HEK293 (cell line): ENCODE data around the gene WAC.

ENCODE experiments used
- GFI1B ChIP-seq: fragments of 450-650 bp; formaldehyde crosslinking; IDR thresholded peaks from 2 replicates; pipeline ENCODE4 v1.5.1; 2016; ENCODE audit warnings: missing biosample characterization, missing genetic modification characterization
- KLF8 ChIP-seq: fragments of 450-650 bp; formaldehyde crosslinking; IDR thresholded peaks from 2 replicates; pipeline ENCODE4 v1.5.1; 2016; ENCODE audit warnings: missing biosample characterization, missing genetic modification characterization
- PRDM1 ChIP-seq: fragments of 450-650 bp; formaldehyde crosslinking; IDR thresholded peaks from 2 replicates; pipeline ENCODE4; 2016; ENCODE audit warnings: missing biosample characterization, missing genetic modification characterization
- YY1 ChIP-seq: fragments of 450-650 bp; formaldehyde crosslinking; IDR thresholded peaks from 2 replicates; pipeline ENCODE4 v1.5.1; 2018; ENCODE audit warnings: missing biosample characterization, missing genetic modification characterization
- ZBTB20 ChIP-seq: fragments of 450-650 bp; formaldehyde crosslinking; IDR thresholded peaks from 2 replicates; pipeline ENCODE4 v1.5.1; 2016; ENCODE audit warnings: missing biosample characterization, missing genetic modification characterization
- ZBTB8A ChIP-seq: fragments of 450-650 bp; formaldehyde crosslinking; IDR thresholded peaks from 2 replicates; pipeline ENCODE4 v1.5.1; 2016; ENCODE audit warnings: missing biosample characterization, missing genetic modification characterization
- ZNF2 ChIP-seq: fragments of 450-650 bp; formaldehyde crosslinking; IDR thresholded peaks from 2 replicates; pipeline ENCODE4 v1.5.1; 2016; ENCODE audit warnings: missing biosample characterization, missing genetic modification characterization
- ZNF24 ChIP-seq: fragments of 450-650 bp; formaldehyde crosslinking; IDR thresholded peaks from 2 replicates; pipeline ENCODE4 v1.5.1; 2016; ENCODE audit warnings: missing biosample characterization, missing genetic modification characterization
- ZNF335 ChIP-seq: fragments of 450-650 bp; formaldehyde crosslinking; conservative IDR thresholded peaks from 2 replicates; pipeline ENCODE4 v1.5.1; 2016; ENCODE audit warnings: missing biosample characterization, missing genetic modification characterization
- ZNF660 ChIP-seq: fragments of 450-650 bp; IDR thresholded peaks from 2 replicates; pipeline ENCODE4 v1.5.1; 2018; ENCODE audit warnings: missing biosample characterization, mild to moderate bottlenecking, missing genetic modification characterization
- ZNF707 ChIP-seq: fragments of 450-650 bp; formaldehyde crosslinking; IDR thresholded peaks from 2 replicates; pipeline ENCODE4 v1.5.1; 2016; ENCODE audit warnings: missing biosample characterization, missing genetic modification characterization
- ZNF747 ChIP-seq: fragments of 450-650 bp; formaldehyde crosslinking; IDR thresholded peaks from 2 replicates; pipeline ENCODE4 v1.5.1; 2016; ENCODE audit warnings: missing biosample characterization, missing genetic modification characterization
- ZXDB ChIP-seq: fragments of 450-650 bp; formaldehyde crosslinking; IDR thresholded peaks from 2 replicates; pipeline ENCODE4 v1.5.1; 2016; ENCODE audit warnings: missing biosample characterization, missing genetic modification characterization
- TF ChIP-seq, protein P1 (sequence below): fragments of 450-650 bp; formaldehyde crosslinking; IDR thresholded peaks from 2 replicates; pipeline ENCODE4 v1.5.1; 2016; ENCODE audit warnings: missing biosample characterization, missing genetic modification characterization
- TF ChIP-seq, protein P2 (sequence below): fragments of 450-650 bp; formaldehyde crosslinking; IDR thresholded peaks from 2 replicates; pipeline ENCODE4 v1.5.1; 2017; ENCODE audit warnings: missing biosample characterization, missing genetic modification characterization
- TF ChIP-seq, protein P3 (sequence below): fragments of 450-650 bp; formaldehyde crosslinking; optimal IDR thresholded peaks from 2 replicates; pipeline ENCODE3; 2016; ENCODE audit warnings: missing biosample characterization, mild to moderate bottlenecking, missing genetic modification characterization
- TF ChIP-seq, protein P4 (sequence below): fragments of 450-650 bp; formaldehyde crosslinking; IDR thresholded peaks from 2 replicates; pipeline ENCODE4 v1.5.1; 2016; ENCODE audit warnings: missing biosample characterization, missing genetic modification characterization
- TF ChIP-seq, protein P5 (sequence below): fragments of 450-650 bp; formaldehyde crosslinking; IDR thresholded peaks from 2 replicates; pipeline ENCODE4 v1.5.1; 2016; ENCODE audit warnings: missing biosample characterization, missing genetic modification characterization
- TF ChIP-seq, protein P6 (sequence below): fragments of 450-650 bp; formaldehyde crosslinking; IDR thresholded peaks from 2 replicates; pipeline ENCODE4 v1.5.1; 2016; ENCODE audit warnings: missing biosample characterization, missing genetic modification characterization
- TF ChIP-seq, protein P7 (sequence below): fragments of 450-650 bp; formaldehyde crosslinking; IDR thresholded peaks from 2 replicates; pipeline ENCODE4 v1.5.1; 2017; ENCODE audit warnings: missing biosample characterization, missing genetic modification characterization
- TF ChIP-seq, protein P8 (sequence below): fragments of 450-650 bp; formaldehyde crosslinking; IDR thresholded peaks from 2 replicates; pipeline ENCODE4 v1.5.1; 2016; ENCODE audit warnings: missing biosample characterization, missing genetic modification characterization

The WAC gene

DNA sequence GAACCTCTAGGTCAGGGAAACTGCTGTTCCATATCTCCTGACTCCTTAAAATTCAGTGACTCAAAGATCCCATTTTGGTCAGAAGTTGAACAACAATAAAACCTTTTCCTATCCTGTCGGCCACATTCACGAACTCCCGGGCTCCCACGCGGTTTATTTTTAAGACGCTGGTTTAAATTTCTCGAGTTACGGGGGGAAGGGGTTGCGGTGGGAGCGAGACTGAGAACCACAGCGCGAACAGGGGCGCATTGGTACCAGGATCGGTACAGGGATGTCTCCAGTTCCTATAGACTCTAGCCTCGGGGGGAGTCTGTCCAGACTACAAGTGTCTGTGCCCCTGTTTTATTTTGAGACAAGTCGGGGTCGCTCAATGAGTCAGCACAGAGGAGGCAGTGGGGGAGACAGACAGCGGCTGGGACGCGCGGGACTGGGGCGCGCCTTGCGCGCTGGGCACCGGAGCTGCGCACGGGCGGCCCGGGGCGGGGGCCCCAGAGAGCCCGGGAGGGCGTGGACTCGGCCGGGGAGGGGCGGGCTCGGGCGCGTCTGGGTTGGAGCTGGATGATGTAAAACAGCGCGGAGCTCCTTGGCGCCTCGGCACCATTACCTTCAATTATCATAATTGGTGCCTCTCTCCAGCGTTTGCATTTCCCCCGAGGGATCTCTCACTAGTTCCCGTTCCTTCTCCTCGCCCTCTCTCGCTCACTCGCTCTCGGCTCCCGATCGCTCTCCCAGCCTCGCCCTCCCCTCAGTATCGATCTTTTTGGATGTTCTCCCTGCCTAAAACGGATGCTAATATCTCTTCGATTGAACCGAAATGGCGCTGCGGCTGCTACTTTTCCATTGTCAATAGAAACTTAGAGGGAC lies 135.7 kb downstream of the WAC start (continued):
- TF ChIP-seq, protein P1, sequence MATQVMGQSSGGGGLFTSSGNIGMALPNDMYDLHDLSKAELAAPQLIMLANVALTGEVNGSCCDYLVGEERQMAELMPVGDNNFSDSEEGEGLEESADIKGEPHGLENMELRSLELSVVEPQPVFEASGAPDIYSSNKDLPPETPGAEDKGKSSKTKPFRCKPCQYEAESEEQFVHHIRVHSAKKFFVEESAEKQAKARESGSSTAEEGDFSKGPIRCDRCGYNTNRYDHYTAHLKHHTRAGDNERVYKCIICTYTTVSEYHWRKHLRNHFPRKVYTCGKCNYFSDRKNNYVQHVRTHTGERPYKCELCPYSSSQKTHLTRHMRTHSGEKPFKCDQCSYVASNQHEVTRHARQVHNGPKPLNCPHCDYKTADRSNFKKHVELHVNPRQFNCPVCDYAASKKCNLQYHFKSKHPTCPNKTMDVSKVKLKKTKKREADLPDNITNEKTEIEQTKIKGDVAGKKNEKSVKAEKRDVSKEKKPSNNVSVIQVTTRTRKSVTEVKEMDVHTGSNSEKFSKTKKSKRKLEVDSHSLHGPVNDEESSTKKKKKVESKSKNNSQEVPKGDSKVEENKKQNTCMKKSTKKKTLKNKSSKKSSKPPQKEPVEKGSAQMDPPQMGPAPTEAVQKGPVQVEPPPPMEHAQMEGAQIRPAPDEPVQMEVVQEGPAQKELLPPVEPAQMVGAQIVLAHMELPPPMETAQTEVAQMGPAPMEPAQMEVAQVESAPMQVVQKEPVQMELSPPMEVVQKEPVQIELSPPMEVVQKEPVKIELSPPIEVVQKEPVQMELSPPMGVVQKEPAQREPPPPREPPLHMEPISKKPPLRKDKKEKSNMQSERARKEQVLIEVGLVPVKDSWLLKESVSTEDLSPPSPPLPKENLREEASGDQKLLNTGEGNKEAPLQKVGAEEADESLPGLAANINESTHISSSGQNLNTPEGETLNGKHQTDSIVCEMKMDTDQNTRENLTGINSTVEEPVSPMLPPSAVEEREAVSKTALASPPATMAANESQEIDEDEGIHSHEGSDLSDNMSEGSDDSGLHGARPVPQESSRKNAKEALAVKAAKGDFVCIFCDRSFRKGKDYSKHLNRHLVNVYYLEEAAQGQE (tag by site-specific recombination): peak; percentile 79
- TF ChIP-seq ZNF747 (tag by site-specific recombination) (no peak), YY1 (peak; percentile 63), ZNF660 (tag by site-specific recombination) (peak; percentile 75), KLF8 (peak; percentile 81), ZNF707 (tag by site-specific recombination) (peak; percentile 70; the same call in 1 of the 2 replicates), ZNF335 (tag by site-specific recombination) (peak; percentile 89), ZNF2 (peak; percentile 79; the same call in 1 of the 2 replicates), ZBTB8A (tag by site-specific recombination) (peak; percentile 94), GFI1B (tag by site-specific recombination) (no peak), ZBTB20 (tag by site-specific recombination) (peak; percentile 99), ZXDB (tag by site-specific recombination) (0 out of 2 replicates have a peak, but pooled peaks have one; percentile 35), ZNF24 (tag by site-specific recombination) (0 out of 2 replicates have a peak, but pooled peaks have one; percentile 33), PRDM1 (peak; percentile 90)
- TF ChIP-seq, protein P2, sequence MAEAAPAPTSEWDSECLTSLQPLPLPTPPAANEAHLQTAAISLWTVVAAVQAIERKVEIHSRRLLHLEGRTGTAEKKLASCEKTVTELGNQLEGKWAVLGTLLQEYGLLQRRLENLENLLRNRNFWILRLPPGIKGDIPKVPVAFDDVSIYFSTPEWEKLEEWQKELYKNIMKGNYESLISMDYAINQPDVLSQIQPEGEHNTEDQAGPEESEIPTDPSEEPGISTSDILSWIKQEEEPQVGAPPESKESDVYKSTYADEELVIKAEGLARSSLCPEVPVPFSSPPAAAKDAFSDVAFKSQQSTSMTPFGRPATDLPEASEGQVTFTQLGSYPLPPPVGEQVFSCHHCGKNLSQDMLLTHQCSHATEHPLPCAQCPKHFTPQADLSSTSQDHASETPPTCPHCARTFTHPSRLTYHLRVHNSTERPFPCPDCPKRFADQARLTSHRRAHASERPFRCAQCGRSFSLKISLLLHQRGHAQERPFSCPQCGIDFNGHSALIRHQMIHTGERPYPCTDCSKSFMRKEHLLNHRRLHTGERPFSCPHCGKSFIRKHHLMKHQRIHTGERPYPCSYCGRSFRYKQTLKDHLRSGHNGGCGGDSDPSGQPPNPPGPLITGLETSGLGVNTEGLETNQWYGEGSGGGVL (tag by site-specific recombination): 0 out of 2 replicates have a peak, but pooled peaks have one; percentile 30
- TF ChIP-seq, protein P3, sequence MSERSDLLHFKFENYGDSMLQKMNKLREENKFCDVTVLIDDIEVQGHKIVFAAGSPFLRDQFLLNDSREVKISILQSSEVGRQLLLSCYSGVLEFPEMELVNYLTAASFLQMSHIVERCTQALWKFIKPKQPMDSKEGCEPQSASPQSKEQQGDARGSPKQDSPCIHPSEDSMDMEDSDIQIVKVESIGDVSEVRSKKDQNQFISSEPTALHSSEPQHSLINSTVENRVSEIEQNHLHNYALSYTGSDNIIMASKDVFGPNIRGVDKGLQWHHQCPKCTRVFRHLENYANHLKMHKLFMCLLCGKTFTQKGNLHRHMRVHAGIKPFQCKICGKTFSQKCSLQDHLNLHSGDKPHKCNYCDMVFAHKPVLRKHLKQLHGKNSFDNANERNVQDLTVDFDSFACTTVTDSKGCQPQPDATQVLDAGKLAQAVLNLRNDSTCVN: peak; percentile 82
- TF ChIP-seq, protein P4, sequence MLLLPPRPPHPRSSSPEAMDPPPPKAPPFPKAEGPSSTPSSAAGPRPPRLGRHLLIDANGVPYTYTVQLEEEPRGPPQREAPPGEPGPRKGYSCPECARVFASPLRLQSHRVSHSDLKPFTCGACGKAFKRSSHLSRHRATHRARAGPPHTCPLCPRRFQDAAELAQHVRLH (tag by site-specific recombination): peak; percentile 40; the same call in 1 of the 2 replicates
- TF ChIP-seq, protein P5, sequence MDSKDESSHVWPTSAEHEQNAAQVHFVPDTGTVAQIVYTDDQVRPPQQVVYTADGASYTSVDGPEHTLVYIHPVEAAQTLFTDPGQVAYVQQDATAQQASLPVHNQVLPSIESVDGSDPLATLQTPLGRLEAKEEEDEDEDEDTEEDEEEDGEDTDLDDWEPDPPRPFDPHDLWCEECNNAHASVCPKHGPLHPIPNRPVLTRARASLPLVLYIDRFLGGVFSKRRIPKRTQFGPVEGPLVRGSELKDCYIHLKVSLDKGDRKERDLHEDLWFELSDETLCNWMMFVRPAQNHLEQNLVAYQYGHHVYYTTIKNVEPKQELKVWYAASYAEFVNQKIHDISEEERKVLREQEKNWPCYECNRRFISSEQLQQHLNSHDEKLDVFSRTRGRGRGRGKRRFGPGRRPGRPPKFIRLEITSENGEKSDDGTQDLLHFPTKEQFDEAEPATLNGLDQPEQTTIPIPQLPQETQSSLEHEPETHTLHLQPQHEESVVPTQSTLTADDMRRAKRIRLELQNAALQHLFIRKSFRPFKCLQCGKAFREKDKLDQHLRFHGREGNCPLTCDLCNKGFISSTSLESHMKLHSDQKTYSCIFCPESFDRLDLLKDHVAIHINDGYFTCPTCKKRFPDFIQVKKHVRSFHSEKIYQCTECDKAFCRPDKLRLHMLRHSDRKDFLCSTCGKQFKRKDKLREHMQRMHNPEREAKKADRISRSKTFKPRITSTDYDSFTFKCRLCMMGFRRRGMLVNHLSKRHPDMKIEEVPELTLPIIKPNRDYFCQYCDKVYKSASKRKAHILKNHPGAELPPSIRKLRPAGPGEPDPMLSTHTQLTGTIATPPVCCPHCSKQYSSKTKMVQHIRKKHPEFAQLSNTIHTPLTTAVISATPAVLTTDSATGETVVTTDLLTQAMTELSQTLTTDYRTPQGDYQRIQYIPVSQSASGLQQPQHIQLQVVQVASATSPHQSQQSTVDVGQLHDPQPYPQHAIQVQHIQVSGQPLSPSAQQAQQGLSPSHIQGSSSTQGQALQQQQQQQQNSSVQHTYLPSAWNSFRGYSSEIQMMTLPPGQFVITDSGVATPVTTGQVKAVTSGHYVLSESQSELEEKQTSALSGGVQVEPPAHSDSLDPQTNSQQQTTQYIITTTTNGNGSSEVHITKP (tag by site-specific recombination): peak; percentile 75
- TF ChIP-seq, protein P6, sequence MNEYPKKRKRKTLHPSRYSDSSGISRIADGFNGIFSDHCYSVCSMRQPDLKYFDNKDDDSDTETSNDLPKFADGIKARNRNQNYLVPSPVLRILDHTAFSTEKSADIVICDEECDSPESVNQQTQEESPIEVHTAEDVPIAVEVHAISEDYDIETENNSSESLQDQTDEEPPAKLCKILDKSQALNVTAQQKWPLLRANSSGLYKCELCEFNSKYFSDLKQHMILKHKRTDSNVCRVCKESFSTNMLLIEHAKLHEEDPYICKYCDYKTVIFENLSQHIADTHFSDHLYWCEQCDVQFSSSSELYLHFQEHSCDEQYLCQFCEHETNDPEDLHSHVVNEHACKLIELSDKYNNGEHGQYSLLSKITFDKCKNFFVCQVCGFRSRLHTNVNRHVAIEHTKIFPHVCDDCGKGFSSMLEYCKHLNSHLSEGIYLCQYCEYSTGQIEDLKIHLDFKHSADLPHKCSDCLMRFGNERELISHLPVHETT: peak; percentile 36; the same call in 1 of the 2 replicates
- TF ChIP-seq, protein P7, sequence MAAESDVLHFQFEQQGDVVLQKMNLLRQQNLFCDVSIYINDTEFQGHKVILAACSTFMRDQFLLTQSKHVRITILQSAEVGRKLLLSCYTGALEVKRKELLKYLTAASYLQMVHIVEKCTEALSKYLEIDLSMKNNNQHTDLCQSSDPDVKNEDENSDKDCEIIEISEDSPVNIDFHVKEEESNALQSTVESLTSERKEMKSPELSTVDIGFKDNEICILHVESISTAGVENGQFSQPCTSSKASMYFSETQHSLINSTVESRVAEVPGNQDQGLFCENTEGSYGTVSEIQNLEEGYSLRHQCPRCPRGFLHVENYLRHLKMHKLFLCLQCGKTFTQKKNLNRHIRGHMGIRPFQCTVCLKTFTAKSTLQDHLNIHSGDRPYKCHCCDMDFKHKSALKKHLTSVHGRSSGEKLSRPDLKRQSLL (tag by site-specific recombination): 0 out of 2 replicates have a peak, but pooled peaks have one; percentile 49
- TF ChIP-seq, protein P8, sequence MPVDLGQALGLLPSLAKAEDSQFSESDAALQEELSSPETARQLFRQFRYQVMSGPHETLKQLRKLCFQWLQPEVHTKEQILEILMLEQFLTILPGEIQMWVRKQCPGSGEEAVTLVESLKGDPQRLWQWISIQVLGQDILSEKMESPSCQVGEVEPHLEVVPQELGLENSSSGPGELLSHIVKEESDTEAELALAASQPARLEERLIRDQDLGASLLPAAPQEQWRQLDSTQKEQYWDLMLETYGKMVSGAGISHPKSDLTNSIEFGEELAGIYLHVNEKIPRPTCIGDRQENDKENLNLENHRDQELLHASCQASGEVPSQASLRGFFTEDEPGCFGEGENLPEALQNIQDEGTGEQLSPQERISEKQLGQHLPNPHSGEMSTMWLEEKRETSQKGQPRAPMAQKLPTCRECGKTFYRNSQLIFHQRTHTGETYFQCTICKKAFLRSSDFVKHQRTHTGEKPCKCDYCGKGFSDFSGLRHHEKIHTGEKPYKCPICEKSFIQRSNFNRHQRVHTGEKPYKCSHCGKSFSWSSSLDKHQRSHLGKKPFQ: 0 out of 2 replicates have a peak, but pooled peaks have one; percentile 39
